Measurements from ENCODE around the gene TASP1. TPM values are rescaled to one million over a fixed set of nuclear protein-coding genes. Genes with fewer than 3 reads are reported as not detected.

The TASP1 gene
- total RNA-seq, 1 donor from 2014 or later: 15.9 TPM

DNA sequence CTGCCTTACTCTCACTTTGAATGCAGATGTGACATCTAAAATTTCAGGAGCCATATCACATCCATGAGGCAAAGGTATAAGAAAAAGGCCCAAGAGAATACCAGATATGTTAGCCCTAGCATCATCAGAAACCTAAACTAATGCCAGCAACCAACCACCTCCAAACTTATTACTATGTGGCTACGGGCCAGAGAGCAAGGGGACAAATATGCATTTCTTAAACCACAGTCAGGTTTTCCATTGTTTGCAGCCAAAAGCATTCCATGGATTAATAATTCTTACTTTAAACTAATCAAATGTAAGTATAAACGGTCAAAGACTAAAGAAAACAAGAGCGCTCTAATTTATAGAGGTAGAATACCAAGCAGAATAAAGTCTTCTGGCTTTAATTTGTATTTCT is 84.7 kb downstream of the TASP1 start:
- H3K4me3 Mint-ChIP-seq (ENCODE audit: unreplicated experiment): no peak overlapping the region
- H3K27ac Mint-ChIP-seq (ENCODE audit: unreplicated experiment): no peak overlapping the region
- H3K9me3 Mint-ChIP-seq (ENCODE audit: unreplicated experiment): no peaks in the 10 kb centered on the region
- H3K36me3 Mint-ChIP-seq (ENCODE audit: low read depth, unreplicated experiment): peaks cover 3% of the 10 kb centered on the region
- TF ChIP-seq, protein P1, sequence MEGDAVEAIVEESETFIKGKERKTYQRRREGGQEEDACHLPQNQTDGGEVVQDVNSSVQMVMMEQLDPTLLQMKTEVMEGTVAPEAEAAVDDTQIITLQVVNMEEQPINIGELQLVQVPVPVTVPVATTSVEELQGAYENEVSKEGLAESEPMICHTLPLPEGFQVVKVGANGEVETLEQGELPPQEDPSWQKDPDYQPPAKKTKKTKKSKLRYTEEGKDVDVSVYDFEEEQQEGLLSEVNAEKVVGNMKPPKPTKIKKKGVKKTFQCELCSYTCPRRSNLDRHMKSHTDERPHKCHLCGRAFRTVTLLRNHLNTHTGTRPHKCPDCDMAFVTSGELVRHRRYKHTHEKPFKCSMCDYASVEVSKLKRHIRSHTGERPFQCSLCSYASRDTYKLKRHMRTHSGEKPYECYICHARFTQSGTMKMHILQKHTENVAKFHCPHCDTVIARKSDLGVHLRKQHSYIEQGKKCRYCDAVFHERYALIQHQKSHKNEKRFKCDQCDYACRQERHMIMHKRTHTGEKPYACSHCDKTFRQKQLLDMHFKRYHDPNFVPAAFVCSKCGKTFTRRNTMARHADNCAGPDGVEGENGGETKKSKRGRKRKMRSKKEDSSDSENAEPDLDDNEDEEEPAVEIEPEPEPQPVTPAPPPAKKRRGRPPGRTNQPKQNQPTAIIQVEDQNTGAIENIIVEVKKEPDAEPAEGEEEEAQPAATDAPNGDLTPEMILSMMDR (IDR thresholded peaks at IDR 0.05; ENCODE audit: unreplicated experiment): no peak
- DNase-seq (ENCODE audit: low spot score): no peak
- no peaks in the 10 kb centered on the region for H3K27me3 Mint-ChIP-seq (ENCODE audit: unreplicated experiment)
- peaks cover 7% of the 10 kb centered on the region for H3K4me1 Mint-ChIP-seq (ENCODE audit: unreplicated experiment)

DNA sequence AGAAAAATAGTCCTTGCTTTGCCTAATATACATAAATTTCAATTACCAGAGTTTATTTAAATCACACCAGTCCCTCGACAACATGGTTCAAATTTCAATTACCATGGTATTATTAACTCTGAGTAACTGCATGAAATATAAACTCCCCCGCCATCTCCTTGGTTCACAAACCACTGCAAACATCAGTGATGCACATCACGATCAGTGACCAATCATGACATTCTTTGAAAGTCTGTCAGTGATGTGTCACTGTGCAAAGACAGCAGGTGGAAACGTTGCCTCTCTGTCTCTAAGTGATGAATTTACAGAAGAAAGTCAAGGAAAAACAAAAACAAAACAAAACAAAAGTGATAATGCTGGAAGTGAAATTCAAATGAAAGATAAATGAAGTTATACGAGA is 86.7 kb downstream of the TASP1 start:
- no peaks in the 10 kb centered on the region for H3K27me3 Mint-ChIP-seq (ENCODE audit: unreplicated experiment)
- H3K27ac Mint-ChIP-seq (ENCODE audit: unreplicated experiment): no peak overlapping the region
- peaks cover 3% of the 10 kb centered on the region for H3K36me3 Mint-ChIP-seq (ENCODE audit: low read depth, unreplicated experiment)
- H3K4me1 Mint-ChIP-seq (ENCODE audit: unreplicated experiment): peaks cover 22% of the 10 kb centered on the region
- TF ChIP-seq, protein P1 (IDR thresholded peaks at IDR 0.05; ENCODE audit: unreplicated experiment): no peak
- H3K9me3 Mint-ChIP-seq (ENCODE audit: unreplicated experiment): no peaks in the 10 kb centered on the region
- no peak for DNase-seq (ENCODE audit: low spot score)
- no peak overlapping the region for H3K4me3 Mint-ChIP-seq (ENCODE audit: unreplicated experiment)

DNA sequence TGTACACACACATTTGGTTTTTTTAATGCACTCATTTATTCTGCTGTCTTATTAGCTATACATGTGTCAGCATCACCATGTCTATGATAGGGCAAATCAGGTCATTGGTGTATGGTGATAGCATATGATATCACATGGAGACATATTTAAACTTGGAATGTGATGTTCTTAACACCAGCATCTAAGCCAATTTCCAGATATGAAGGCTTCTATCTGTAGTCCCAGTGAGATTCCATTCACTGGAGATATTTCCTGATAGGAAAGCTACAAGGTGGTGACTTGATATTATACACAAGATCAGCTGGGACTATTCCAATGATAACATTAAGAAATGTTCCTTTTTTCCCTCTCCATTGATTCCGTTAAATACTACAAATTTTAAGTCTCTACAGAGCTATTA is 89.3 kb downstream of the TASP1 start:
- no peaks in the 10 kb centered on the region for H3K27me3 Mint-ChIP-seq (ENCODE audit: unreplicated experiment)
- no peaks in the 10 kb centered on the region for H3K9me3 Mint-ChIP-seq (ENCODE audit: unreplicated experiment)
- no peak overlapping the region for H3K4me3 Mint-ChIP-seq (ENCODE audit: unreplicated experiment)
- H3K4me1 Mint-ChIP-seq (ENCODE audit: unreplicated experiment): peaks cover 29% of the 10 kb centered on the region
- H3K36me3 Mint-ChIP-seq (ENCODE audit: low read depth, unreplicated experiment): no peaks in the 10 kb centered on the region
- no peak for DNase-seq (ENCODE audit: low spot score)
- H3K27ac Mint-ChIP-seq (ENCODE audit: unreplicated experiment): no peak overlapping the region
- TF ChIP-seq, protein P1 (IDR thresholded peaks at IDR 0.05; ENCODE audit: unreplicated experiment): no peak

DNA sequence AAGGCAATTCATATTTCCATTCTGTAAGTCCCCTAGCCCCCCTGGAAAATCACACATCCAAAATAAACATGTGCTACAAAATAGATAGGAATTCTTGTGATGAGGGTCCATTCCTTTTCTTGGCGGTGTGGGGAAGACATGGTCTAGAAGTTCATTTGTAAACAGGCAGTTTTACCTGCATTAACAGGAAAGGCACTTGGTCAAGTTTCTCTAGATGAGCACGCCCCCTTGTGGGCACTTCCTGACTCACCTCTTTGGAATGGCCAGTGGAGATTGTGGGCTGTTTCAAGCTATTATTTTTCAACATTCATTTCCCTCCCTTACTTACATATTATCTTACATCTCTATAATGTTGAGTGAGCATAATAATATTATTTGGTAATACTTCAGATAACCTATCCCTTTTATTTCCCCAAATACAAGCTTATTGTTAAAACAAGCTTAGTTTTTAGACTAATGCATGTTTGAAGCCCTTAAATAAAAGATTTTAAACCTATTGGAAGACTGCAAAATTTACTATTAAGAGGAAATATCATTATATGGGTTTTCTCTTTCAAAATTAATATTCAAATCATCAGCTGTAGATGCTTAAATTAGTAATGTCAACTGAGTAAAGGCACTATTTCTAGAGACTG is 92.1 kb downstream of the TASP1 start:
- H3K27me3 Mint-ChIP-seq (ENCODE audit: unreplicated experiment): no peaks in the 10 kb centered on the region
- no peaks in the 10 kb centered on the region for H3K36me3 Mint-ChIP-seq (ENCODE audit: low read depth, unreplicated experiment)
- no peak overlapping the region for H3K4me3 Mint-ChIP-seq (ENCODE audit: unreplicated experiment)
- H3K4me1 Mint-ChIP-seq (ENCODE audit: unreplicated experiment): peaks cover 24% of the 10 kb centered on the region
- TF ChIP-seq, protein P1 (IDR thresholded peaks at IDR 0.05; ENCODE audit: unreplicated experiment): peak; percentile 88
- peak; percentile 85 for DNase-seq (ENCODE audit: low spot score)
- no peak overlapping the region for H3K27ac Mint-ChIP-seq (ENCODE audit: unreplicated experiment)
- H3K9me3 Mint-ChIP-seq (ENCODE audit: unreplicated experiment): no peaks in the 10 kb centered on the region

DNA sequence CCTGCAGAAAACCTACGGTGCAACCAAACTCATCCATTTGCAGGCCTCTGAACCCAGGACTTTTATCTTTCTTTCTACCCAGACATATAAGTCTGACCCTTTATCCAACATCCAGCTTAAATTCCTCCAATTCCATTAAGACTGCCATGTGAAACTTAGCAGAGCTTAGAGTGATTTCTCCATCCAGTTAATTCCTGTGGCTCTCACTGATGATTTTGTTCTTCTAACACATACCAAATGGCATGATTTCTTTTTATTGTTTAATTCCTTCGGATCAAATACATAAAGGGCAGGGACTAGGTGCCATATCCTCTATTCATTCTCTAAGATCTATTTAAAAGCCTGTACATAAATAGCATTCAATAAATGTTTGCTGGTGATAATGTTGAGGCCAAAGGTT is 92.9 kb downstream of the TASP1 start:
- TF ChIP-seq, protein P1 (IDR thresholded peaks at IDR 0.05; ENCODE audit: unreplicated experiment): no peak
- Mint-ChIP-seq H3K4me1 (ENCODE audit: unreplicated experiment) (peaks cover 24% of the 10 kb centered on the region), H3K4me3 (ENCODE audit: unreplicated experiment) (no peak overlapping the region), H3K27me3 (ENCODE audit: unreplicated experiment) (no peaks in the 10 kb centered on the region), H3K9me3 (ENCODE audit: unreplicated experiment) (no peaks in the 10 kb centered on the region), H3K27ac (ENCODE audit: unreplicated experiment) (no peak overlapping the region), H3K36me3 (ENCODE audit: low read depth, unreplicated experiment) (no peaks in the 10 kb centered on the region)
- no peak for DNase-seq (ENCODE audit: low spot score)
